ENCODE measurements around the gene PLXDC2. TPM values are rescaled to one million over a fixed set of nuclear protein-coding genes. Genes with fewer than 3 reads are reported as not detected.

The PLXDC2 gene
- total RNA-seq, 1 experiment from 2014 or later: 38.7 TPM

DNA sequence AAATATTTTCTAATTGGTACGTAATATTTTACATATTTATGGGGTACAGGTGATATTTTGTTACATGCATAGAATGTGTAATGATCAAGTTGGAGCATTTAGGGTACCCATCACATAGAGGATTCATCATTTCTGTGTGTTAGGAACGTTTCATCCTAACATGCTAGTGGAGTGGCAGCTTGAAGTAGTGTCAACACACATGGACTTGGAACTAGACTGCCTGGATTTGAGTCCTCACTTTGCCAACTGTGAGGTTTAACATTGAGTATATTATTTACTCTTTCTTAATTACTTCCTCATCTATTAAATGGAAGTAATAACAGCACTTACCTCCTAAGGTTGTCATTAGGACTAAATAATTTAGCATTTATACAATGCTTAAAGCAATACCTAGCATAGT lies 241.9 kb downstream of the PLXDC2 start:
- Histone ChIP-seq H3K4me2 (ENCODE audit: insufficient read depth, insufficient read length, low read length) (no peak overlapping the region), H3K18ac (ENCODE audit: insufficient read length, low read depth, low read length) (no peak overlapping the region), H2BK5ac (ENCODE audit: insufficient read length, low read length) (no peak overlapping the region), H3K23ac (ENCODE audit: insufficient read length, low read depth, low read length) (no peak overlapping the region), H4K20me1 (ENCODE audit: control insufficient read depth, insufficient read depth, insufficient read length) (no peaks in the 10 kb centered on the region), H4K8ac (replicated peaks; ENCODE audit: insufficient read length, low read depth, low read length) (no peak overlapping the region), H4K91ac (ENCODE audit: insufficient read length, low read depth, low read length) (no peak overlapping the region), H3K9me3 (ENCODE audit: control insufficient read depth, low read depth, low read length) (no peaks in the 10 kb centered on the region), H3K56ac (ENCODE audit: insufficient read length, low read depth, low read length) (no peak overlapping the region), H3K27me3 (ENCODE audit: insufficient read depth, low read length) (no peaks in the 10 kb centered on the region), H3K27ac (ENCODE audit: insufficient read length, low read depth, low read length) (no peak overlapping the region), H3K4ac (ENCODE audit: low read depth, low read length) (no peak overlapping the region), H3K79me2 (ENCODE audit: insufficient read depth, low read length) (no peaks in the 10 kb centered on the region), H2AK5ac (ENCODE audit: insufficient read length, low read length) (no peak overlapping the region), H3K23me2 (ENCODE audit: insufficient read length, low read depth, low read length, poor library complexity, severe bottlenecking) (no peaks in the 10 kb centered on the region), H2BK20ac (ENCODE audit: low read depth, low read length, poor library complexity, severe bottlenecking) (no peak overlapping the region), H3T11ph (ENCODE audit: low read length) (no peak overlapping the region), H2BK120ac (ENCODE audit: low read depth, low read length, poor library complexity, severe bottlenecking) (no peak overlapping the region), H3K9ac (ENCODE audit: extremely low read depth, insufficient read length, low read length) (no peak overlapping the region), H4K5ac (ENCODE audit: insufficient read length, low read depth, low read length) (no peak overlapping the region), H3K14ac (ENCODE audit: insufficient read depth, low read length) (no peak overlapping the region), H3K4me1 (ENCODE audit: insufficient read depth, low read length) (no peaks in the 10 kb centered on the region), H2BK12ac (ENCODE audit: insufficient read length, low read depth, low read length) (no peak overlapping the region), H3K79me1 (ENCODE audit: insufficient read depth, low read depth, low read length, poor library complexity, severe bottlenecking) (no peaks in the 10 kb centered on the region), H2BK15ac (ENCODE audit: low read depth, low read length) (no peak overlapping the region), H2AFZ (ENCODE audit: low read length) (no peak overlapping the region)
- Mint-ChIP-seq H3K36me3 (ENCODE audit: insufficient read depth in 1 of 3, low read depth in 3 of 3) (peaks cover 6 to 13% (median 11%) of the 10 kb centered on the region in 3 experiments), H3K4me1 (peaks cover 3 to 10% of the 10 kb centered on the region in 2 experiments; a peak in 3 of 4 replicates), H3K9me3 (peaks cover 9% of the 10 kb centered on the region in 2 experiments), H3K4me3 (no peak overlapping the region), H3K27me3 (ENCODE audit: low read depth) (no peaks in the 10 kb centered on the region), H3K27ac (no peak overlapping the region)
- no CpG with 5 or more reads among the region's 2 CpGs for WGBS (ENCODE audit: extremely low coverage, insufficient read length, low lambda C conversion rate)
- no peak for DNase-seq
- TF ChIP-seq, protein P1, sequence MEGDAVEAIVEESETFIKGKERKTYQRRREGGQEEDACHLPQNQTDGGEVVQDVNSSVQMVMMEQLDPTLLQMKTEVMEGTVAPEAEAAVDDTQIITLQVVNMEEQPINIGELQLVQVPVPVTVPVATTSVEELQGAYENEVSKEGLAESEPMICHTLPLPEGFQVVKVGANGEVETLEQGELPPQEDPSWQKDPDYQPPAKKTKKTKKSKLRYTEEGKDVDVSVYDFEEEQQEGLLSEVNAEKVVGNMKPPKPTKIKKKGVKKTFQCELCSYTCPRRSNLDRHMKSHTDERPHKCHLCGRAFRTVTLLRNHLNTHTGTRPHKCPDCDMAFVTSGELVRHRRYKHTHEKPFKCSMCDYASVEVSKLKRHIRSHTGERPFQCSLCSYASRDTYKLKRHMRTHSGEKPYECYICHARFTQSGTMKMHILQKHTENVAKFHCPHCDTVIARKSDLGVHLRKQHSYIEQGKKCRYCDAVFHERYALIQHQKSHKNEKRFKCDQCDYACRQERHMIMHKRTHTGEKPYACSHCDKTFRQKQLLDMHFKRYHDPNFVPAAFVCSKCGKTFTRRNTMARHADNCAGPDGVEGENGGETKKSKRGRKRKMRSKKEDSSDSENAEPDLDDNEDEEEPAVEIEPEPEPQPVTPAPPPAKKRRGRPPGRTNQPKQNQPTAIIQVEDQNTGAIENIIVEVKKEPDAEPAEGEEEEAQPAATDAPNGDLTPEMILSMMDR (conservative IDR thresholded peaks at IDR 0.05): no peak

Data from H9 (cell line).